Liver (tissue), 9 donors: ENCODE results near the gene CCDC106. TPM values are rescaled to one million over a fixed set of nuclear protein-coding genes. Genes with fewer than 3 reads are reported as not detected.

Experiments used
- DNase-seq: peaks from one replicate; pipeline ENCODE4 v3.0.0-alpha.2; 2017; ENCODE audit warnings: low spot score
- H3K27ac ChIP-seq, 2 donors: one replicate each; pipeline ENCODE4 v1.7.0; 2013; ENCODE audit warnings: inconsistent platforms in 2 of 2, low read length in 2 of 2, control low read depth in 1 of 2, low read depth in 1 of 2, mild to moderate bottlenecking in 1 of 2
- H3K27me3 ChIP-seq, 4 donors: one replicate each; pipeline versions ENCODE4 v1.6.1 to v1.7.0; 2013; ENCODE audit warnings: low read length in 3 of 4, inconsistent platforms in 1 of 4, mild to moderate bottlenecking in 1 of 4, moderate library complexity in 1 of 4; ENCODE audit not compliant: control insufficient read depth in 4 of 4, insufficient read depth in 4 of 4
- H3K36me3 ChIP-seq, 4 donors: one replicate each; pipeline versions ENCODE4 v1.6.1 to v1.7.0; 2013; ENCODE audit warnings: low read length in 3 of 4, mild to moderate bottlenecking in 3 of 4, low read depth in 1 of 4, moderate library complexity in 1 of 4; ENCODE audit not compliant: control insufficient read depth in 4 of 4, insufficient read depth in 3 of 4
- H3K4me1 ChIP-seq, 4 donors: one replicate each; pipeline versions ENCODE4 v1.6.1 to v1.7.0; 2013; ENCODE audit warnings: low read length in 3 of 4, mild to moderate bottlenecking in 3 of 4, moderate library complexity in 1 of 4; ENCODE audit not compliant: control insufficient read depth in 4 of 4, insufficient read depth in 4 of 4
- H3K4me3 ChIP-seq, 3 donors: one replicate each; pipeline versions ENCODE4 v1.6.1 to v1.7.0; 2013; ENCODE audit warnings: low read length in 3 of 3, control low read depth in 1 of 3, low read depth in 1 of 3, mild to moderate bottlenecking in 1 of 3
- H3K9ac ChIP-seq, 2 donors: one replicate each; pipeline ENCODE4 v1.7.0; 2013; ENCODE audit warnings: low read length in 2 of 2, mild to moderate bottlenecking in 2 of 2, moderate library complexity in 2 of 2, control low read depth in 1 of 2, low read depth in 1 of 2
- H3K9me3 ChIP-seq, 4 donors: one replicate each; pipeline versions ENCODE4 v1.6.1 to v1.7.0; 2013; ENCODE audit warnings: low read length in 3 of 4; ENCODE audit not compliant: control insufficient read depth in 4 of 4
- EGR1 ChIP-seq, 2 donors: IDR thresholded peaks; 2 replicates each; pipeline ENCODE4 v1.6.1; 2016 to 2018; ENCODE audit warnings: antibody characterized with exemption in 2 of 2, low read depth in 2 of 2
- FOXA1 ChIP-seq: IDR thresholded peaks from 2 replicates; pipeline ENCODE4 v1.6.1; 2016; ENCODE audit warnings: antibody characterized with exemption
- FOXA2 ChIP-seq: IDR thresholded peaks from 2 replicates; pipeline ENCODE4 v1.6.1; 2016; ENCODE audit warnings: antibody characterized with exemption
- GABPA ChIP-seq, 2 donors: IDR thresholded peaks in 1 of 2; conservative IDR thresholded peaks in 1 of 2; 2 replicates each; pipeline ENCODE4 v1.6.1; 2016; ENCODE audit warnings: antibody characterized with exemption in 2 of 2, mild to moderate bottlenecking in 1 of 2, moderate library complexity in 1 of 2
- HNF4A ChIP-seq, 2 donors: conservative IDR thresholded peaks; 2 replicates each; pipeline ENCODE4 v1.6.1; 2016; ENCODE audit warnings: antibody characterized with exemption in 2 of 2, mild to moderate bottlenecking in 2 of 2
- JUND ChIP-seq, 2 donors: IDR thresholded peaks; 2 replicates each; pipeline ENCODE4 v1.6.1; 2016; ENCODE audit warnings: antibody characterized with exemption in 2 of 2
- NR2F2 ChIP-seq: IDR thresholded peaks from 2 replicates; pipeline ENCODE4 v1.6.1; 2016; ENCODE audit warnings: antibody characterized with exemption
- RAD21 ChIP-seq, 2 donors: IDR thresholded peaks; 2 replicates each; pipeline ENCODE4 v1.6.1; 2016; ENCODE audit warnings: antibody characterized with exemption in 2 of 2, mild to moderate bottlenecking in 2 of 2
- SP1 ChIP-seq: IDR thresholded peaks from 2 replicates; pipeline ENCODE4 v1.6.1; 2018; ENCODE audit warnings: antibody characterized with exemption, mild to moderate bottlenecking
- YY1 ChIP-seq: IDR thresholded peaks from 2 replicates; pipeline ENCODE4 v1.6.1; 2016; ENCODE audit warnings: antibody characterized with exemption, mild to moderate bottlenecking
- WGBS: extraction: QIAGEN DNeasy Blood & Tissue Kit; methylation state at CpG from one replicate; pipeline ENCODE4 v1.1.7; 2013; 5-methylcytosine and 5-hydroxymethylcytosine counted together
- polyA plus RNA-seq, 2 donors: library from polyadenylated mRNA; stranded (reverse) in 1 of 2; unstranded in 1 of 2; fragments of 200-250 nt in 1 of 2; fragments of >200 nt in 1 of 2; fragmentation: Nextera tagmentation in 1 of 2; extraction: Ambion mirVana in 1 of 2; gene quantifications; one replicate each; pipeline versions ENCODE4 v1.2.1 to v1.2.3, GENCODE V29; 2013 to 2015
- total RNA-seq, 2 donors: library from RNA; depleted of rRNA; stranded (reverse); fragments of >200 nt; gene quantifications; one replicate each; pipeline ENCODE4 v1.2.3, GENCODE V29; 2014
- TF ChIP-seq, protein P1 (sequence below): IDR thresholded peaks from 2 replicates; pipeline ENCODE4 v1.6.1; 2016; ENCODE audit warnings: antibody characterized with exemption
- TF ChIP-seq, protein P2 (sequence below): IDR thresholded peaks from 2 replicates; pipeline ENCODE4 v1.6.1; 2016; ENCODE audit warnings: antibody characterized with exemption, mild to moderate bottlenecking
- TF ChIP-seq, protein P3 (sequence below): IDR thresholded peaks from 2 replicates; pipeline ENCODE4 v1.6.1; 2016; ENCODE audit warnings: antibody characterized with exemption
- TF ChIP-seq, protein P4 (sequence below): IDR thresholded peaks from 2 replicates; pipeline ENCODE4 v1.6.1; 2016; ENCODE audit warnings: antibody characterized with exemption
- TF ChIP-seq, protein P5 (sequence below): fragments of 150-350 bp; IDR thresholded peaks from 2 replicates; pipeline ENCODE4 v1.5.1; 2017; ENCODE audit warnings: improper control_type of control experiment, low read depth, low read length; ENCODE audit not compliant: missing input control
- donor health status: healthy.
- donor health status: healthy.
- donor health status: healthy.
- donor health status: healthy.
- donor health status: healthy.

The CCDC106 gene
- total and polyA plus RNA-seq, 4 donors = 3.6 to 13.5 (median 5.9) TPM

DNA sequence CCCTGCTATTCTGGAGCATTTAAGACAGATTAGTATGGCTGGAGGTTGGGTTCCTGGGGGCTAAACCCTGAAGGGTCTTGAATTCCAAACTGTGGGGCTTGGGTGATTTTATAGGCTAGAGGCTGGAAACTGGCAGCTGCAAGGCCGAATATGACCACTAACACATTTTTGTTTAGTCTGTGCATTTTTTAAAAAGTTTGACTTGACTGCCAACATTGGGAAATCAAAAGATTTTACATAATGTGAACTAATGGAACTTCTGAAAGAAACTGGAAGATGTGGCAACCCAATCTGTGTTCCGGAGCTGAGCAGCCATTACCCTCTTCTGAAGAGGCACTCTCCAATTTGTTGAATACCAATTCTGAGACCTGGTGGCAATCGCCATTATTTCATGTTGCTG lies 28.7 kb upstream of the CCDC106 start:
- no peaks in the 10 kb centered on the region for H3K9me3 ChIP-seq
- TF ChIP-seq, protein P1, sequence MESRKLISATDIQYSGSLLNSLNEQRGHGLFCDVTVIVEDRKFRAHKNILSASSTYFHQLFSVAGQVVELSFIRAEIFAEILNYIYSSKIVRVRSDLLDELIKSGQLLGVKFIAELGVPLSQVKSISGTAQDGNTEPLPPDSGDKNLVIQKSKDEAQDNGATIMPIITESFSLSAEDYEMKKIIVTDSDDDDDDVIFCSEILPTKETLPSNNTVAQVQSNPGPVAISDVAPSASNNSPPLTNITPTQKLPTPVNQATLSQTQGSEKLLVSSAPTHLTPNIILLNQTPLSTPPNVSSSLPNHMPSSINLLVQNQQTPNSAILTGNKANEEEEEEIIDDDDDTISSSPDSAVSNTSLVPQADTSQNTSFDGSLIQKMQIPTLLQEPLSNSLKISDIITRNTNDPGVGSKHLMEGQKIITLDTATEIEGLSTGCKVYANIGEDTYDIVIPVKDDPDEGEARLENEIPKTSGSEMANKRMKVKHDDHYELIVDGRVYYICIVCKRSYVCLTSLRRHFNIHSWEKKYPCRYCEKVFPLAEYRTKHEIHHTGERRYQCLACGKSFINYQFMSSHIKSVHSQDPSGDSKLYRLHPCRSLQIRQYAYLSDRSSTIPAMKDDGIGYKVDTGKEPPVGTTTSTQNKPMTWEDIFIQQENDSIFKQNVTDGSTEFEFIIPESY = no peak
- TF ChIP-seq EGR1 (IDR thresholded peaks at IDR 0.05; ENCODE audit: low read depth in 2 of 2) (no peak), RAD21 (IDR thresholded peaks at IDR 0.05) (no peak), JUND (IDR thresholded peaks at IDR 0.05) (no peak), HNF4A (conservative IDR thresholded peaks at IDR 0.05) (no peak), FOXA1 (no peak), GABPA (IDR thresholded peaks at IDR 0.05 in 1 of 2, conservative IDR thresholded peaks at IDR 0.05 in 1 of 2) (no peak), YY1 (no peak), SP1 (no peak), FOXA2 (no peak), NR2F2 (no peak)
- TF ChIP-seq, protein P2, sequence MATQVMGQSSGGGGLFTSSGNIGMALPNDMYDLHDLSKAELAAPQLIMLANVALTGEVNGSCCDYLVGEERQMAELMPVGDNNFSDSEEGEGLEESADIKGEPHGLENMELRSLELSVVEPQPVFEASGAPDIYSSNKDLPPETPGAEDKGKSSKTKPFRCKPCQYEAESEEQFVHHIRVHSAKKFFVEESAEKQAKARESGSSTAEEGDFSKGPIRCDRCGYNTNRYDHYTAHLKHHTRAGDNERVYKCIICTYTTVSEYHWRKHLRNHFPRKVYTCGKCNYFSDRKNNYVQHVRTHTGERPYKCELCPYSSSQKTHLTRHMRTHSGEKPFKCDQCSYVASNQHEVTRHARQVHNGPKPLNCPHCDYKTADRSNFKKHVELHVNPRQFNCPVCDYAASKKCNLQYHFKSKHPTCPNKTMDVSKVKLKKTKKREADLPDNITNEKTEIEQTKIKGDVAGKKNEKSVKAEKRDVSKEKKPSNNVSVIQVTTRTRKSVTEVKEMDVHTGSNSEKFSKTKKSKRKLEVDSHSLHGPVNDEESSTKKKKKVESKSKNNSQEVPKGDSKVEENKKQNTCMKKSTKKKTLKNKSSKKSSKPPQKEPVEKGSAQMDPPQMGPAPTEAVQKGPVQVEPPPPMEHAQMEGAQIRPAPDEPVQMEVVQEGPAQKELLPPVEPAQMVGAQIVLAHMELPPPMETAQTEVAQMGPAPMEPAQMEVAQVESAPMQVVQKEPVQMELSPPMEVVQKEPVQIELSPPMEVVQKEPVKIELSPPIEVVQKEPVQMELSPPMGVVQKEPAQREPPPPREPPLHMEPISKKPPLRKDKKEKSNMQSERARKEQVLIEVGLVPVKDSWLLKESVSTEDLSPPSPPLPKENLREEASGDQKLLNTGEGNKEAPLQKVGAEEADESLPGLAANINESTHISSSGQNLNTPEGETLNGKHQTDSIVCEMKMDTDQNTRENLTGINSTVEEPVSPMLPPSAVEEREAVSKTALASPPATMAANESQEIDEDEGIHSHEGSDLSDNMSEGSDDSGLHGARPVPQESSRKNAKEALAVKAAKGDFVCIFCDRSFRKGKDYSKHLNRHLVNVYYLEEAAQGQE = no peak
- TF ChIP-seq, protein P3, sequence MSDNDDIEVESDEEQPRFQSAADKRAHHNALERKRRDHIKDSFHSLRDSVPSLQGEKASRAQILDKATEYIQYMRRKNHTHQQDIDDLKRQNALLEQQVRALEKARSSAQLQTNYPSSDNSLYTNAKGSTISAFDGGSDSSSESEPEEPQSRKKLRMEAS = no peak
- TF ChIP-seq, protein P4, sequence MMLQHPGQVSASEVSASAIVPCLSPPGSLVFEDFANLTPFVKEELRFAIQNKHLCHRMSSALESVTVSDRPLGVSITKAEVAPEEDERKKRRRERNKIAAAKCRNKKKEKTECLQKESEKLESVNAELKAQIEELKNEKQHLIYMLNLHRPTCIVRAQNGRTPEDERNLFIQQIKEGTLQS = no peak
- TF ChIP-seq, protein P5, sequence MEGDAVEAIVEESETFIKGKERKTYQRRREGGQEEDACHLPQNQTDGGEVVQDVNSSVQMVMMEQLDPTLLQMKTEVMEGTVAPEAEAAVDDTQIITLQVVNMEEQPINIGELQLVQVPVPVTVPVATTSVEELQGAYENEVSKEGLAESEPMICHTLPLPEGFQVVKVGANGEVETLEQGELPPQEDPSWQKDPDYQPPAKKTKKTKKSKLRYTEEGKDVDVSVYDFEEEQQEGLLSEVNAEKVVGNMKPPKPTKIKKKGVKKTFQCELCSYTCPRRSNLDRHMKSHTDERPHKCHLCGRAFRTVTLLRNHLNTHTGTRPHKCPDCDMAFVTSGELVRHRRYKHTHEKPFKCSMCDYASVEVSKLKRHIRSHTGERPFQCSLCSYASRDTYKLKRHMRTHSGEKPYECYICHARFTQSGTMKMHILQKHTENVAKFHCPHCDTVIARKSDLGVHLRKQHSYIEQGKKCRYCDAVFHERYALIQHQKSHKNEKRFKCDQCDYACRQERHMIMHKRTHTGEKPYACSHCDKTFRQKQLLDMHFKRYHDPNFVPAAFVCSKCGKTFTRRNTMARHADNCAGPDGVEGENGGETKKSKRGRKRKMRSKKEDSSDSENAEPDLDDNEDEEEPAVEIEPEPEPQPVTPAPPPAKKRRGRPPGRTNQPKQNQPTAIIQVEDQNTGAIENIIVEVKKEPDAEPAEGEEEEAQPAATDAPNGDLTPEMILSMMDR = no peak
- H3K9ac ChIP-seq = no peak overlapping the region
- no peak overlapping the region for H3K4me3 ChIP-seq
- H3K4me1 ChIP-seq = peaks cover 0 to 5% (median 1%) of the 10 kb centered on the region in 4 donors
- H3K27ac ChIP-seq = no peak overlapping the region
- H3K27me3 ChIP-seq = no peaks in the 10 kb centered on the region
- H3K36me3 ChIP-seq = peaks cover 0 to 20% (median 15%) of the 10 kb centered on the region in 4 donors
- 72% methylated on average over 3 of the region's 3 CpGs for WGBS
- no peak for DNase-seq
